Body of pancreas (tissue), 4 donors: ENCODE data around the gene ITPR2.

Experiments
- POLR2A ChIP-seq, 3 donors: fragments of 450-650 bp; IDR thresholded peaks; one replicate each; pipeline ENCODE4 v1.6.1; 2016; ENCODE audit warnings: antibody characterized with exemption in 3 of 3, mild to moderate bottlenecking in 2 of 3
- TF ChIP-seq, protein P1 (sequence below), 7 experiments: fragments of 450-650 bp in 4 of 7; fragments of 200-600 bp in 3 of 7; sonication (generic) in 3 of 7; IDR thresholded peaks; one replicate each; pipeline ENCODE4 v1.5.1; 2016 to 2019; ENCODE audit warnings: antibody characterized with exemption in 7 of 7

DNA sequence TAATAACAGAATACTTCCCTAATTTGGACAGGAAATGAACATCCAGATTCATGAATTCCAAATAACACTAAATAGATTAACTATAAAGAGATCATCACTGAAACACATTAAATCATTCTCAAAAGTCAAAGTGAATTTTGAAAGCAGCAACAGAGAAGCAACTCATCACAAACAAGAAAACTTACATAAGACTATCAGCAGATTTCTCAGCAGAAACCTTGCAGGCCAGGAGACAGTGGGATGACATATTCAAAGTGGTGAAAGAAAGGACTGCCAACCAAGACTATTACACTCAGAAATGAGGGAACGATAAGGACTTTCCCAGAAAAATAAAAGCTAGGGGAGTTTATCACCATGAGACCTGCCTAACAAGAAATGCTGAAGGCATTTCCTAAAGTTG is 70.8 kb downstream of the ITPR2 start:
- TF ChIP-seq, protein P1, sequence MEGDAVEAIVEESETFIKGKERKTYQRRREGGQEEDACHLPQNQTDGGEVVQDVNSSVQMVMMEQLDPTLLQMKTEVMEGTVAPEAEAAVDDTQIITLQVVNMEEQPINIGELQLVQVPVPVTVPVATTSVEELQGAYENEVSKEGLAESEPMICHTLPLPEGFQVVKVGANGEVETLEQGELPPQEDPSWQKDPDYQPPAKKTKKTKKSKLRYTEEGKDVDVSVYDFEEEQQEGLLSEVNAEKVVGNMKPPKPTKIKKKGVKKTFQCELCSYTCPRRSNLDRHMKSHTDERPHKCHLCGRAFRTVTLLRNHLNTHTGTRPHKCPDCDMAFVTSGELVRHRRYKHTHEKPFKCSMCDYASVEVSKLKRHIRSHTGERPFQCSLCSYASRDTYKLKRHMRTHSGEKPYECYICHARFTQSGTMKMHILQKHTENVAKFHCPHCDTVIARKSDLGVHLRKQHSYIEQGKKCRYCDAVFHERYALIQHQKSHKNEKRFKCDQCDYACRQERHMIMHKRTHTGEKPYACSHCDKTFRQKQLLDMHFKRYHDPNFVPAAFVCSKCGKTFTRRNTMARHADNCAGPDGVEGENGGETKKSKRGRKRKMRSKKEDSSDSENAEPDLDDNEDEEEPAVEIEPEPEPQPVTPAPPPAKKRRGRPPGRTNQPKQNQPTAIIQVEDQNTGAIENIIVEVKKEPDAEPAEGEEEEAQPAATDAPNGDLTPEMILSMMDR (IDR thresholded peaks at IDR 0.05), result no peak
- no peak for TF ChIP-seq POLR2A (IDR thresholded peaks at IDR 0.05)
